ENCODE measurements around the gene OR6B1.
"Not testable (repeated sequence)": the region's sequence is repeated elsewhere in the genome, so short reads cannot be mapped to it uniquely, and the experiment has no call there.

OR6B1 gene

DNA sequence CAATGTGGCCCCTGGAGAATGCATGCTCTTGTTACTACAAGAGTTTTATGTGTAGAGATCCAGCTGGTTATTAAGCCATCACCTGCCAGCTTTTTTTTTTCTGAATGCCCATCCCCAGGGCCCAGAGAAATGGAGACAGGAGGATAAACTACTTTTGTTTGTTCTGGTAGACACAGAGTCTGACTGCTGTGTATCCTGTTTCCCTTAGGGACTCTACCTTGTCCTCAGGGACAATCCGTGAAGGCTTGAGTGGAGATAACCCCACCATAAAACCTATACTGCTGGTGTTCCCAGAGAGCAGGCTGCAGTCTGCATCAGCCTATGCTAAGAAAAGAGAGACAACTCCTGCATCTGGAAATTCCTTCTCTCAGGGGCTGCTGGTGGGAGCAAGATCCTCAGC lies 48.5 kb downstream of the OR6B1 start, which contains the start of gene OR2A5:
OR2A5 (plus strand) TSS at position 301 of the 400 bp plus-strand sequence. CDS start 1,454 bp downstream, outside the sequence.
- DNase-seq = no peak

- no peak for DNase-seq
Measured at GRCh38 chr7:144049491-144049890, 49.4 kb downstream of the OR6B1 start.

- no peak for DNase-seq
Measured at GRCh38 chr7:144050093-144050492, 50.0 kb downstream of the OR6B1 start.

DNA sequence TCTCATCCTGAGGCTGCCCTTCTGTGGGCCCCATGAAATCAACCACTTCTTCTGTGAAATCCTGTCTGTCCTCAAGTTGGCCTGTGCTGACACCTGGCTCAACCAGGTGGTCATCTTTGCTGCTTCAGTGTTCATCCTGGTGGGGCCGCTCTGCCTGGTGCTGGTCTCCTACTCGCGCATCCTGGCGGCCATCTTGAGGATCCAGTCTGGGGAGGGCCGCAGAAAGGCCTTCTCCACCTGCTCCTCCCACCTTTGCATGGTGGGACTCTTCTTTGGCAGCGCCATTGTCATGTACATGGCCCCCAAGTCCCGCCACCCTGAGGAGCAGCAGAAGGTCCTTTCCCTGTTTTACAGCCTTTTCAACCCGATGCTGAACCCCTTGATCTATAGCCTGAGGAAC lies 50.8 kb downstream of the OR6B1 start:
- not testable (repeated sequence) for DNase-seq

GRCh38 chr7:144057954-144058353 lies 57.8 kb downstream of the OR6B1 start:
- DNase-seq = no peak
